ENCODE results near the gene TMEM258. TPM values are rescaled to one million over a fixed set of nuclear protein-coding genes. Genes with fewer than 3 reads are reported as not detected.

The TMEM258 gene
- total RNA-seq, 1 donor from 2014 or later = 71.4 TPM

DNA sequence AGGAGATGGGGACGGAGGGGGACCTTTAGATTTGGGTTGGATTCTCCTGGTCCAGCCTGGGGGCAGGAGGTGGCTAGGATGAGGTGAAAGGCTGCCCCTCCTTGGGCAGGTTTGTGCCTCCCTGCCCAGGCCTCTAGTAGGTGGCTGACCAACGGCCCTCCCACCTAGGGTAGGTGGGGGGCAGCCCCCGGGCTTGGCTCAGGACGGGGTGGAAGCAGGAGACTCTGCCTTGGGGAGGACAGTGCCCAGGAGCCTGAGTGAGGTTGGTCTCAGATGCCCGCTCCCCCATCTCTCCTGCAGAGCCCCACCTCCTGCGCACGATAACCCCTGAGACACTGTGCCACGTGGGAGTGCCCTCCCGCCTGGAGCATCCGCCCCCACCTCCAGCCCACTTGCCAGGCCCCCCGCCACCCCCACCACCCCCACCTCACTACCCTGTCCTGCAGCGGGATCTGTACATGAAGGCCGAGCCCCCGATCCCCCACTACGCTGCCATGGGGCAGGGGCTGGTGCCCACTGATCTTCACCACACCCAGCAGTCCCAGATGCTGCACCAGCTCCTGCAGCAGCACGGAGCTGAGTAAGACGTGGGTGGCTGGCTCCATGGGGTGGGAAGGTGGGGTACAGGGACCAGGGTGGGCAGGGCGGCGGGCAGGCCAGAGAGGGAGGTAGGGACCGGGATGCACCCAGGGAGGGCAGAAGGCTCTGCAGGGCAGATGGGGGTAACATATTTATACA lies 22.3 kb downstream of the TMEM258 start:
- Histone ChIP-seq H3K79me2 (ENCODE audit: low read depth) (no peaks in the 10 kb centered on the region), H3K27me3 (no peaks in the 10 kb centered on the region), H4K20me1 (ENCODE audit: low read depth) (no peaks in the 10 kb centered on the region), H2AFZ (replicated peaks) (no peak overlapping the region), H3K9me3 (ENCODE audit: low read depth) (no peaks in the 10 kb centered on the region), H3K4me2 (peak overlapping the region; percentile 13), H3K4me1 (peaks cover 10% of the 10 kb centered on the region), H3K36me3 (no peaks in the 10 kb centered on the region), H3F3A (ENCODE audit: low read depth) (no peaks in the 10 kb centered on the region), H3K4me3 (no peak overlapping the region), H3K9ac (peak overlapping the region; percentile 32), H3K27ac (no peak overlapping the region)
- H3K36me3 Mint-ChIP-seq = no peaks in the 10 kb centered on the region
- H3K4me3 Mint-ChIP-seq = no peak overlapping the region
- DNase-seq (ENCODE audit: low spot score) = no peak
- H3K9me3 Mint-ChIP-seq = no peaks in the 10 kb centered on the region
- peaks cover 28% of the 10 kb centered on the region for H3K4me1 Mint-ChIP-seq
- no peak overlapping the region for H3K27ac Mint-ChIP-seq
- H3K27me3 Mint-ChIP-seq (ENCODE audit: insufficient read depth, low read depth) = peaks cover 5% of the 10 kb centered on the region
- TF ChIP-seq EZH2phosphoT487 (IDR thresholded peaks at IDR 0.05) = no peak
- no peak for TF ChIP-seq EZH2 (IDR thresholded peaks at IDR 0.05)
- no peak for TF ChIP-seq CTCF (IDR thresholded peaks at IDR 0.05)

DNA sequence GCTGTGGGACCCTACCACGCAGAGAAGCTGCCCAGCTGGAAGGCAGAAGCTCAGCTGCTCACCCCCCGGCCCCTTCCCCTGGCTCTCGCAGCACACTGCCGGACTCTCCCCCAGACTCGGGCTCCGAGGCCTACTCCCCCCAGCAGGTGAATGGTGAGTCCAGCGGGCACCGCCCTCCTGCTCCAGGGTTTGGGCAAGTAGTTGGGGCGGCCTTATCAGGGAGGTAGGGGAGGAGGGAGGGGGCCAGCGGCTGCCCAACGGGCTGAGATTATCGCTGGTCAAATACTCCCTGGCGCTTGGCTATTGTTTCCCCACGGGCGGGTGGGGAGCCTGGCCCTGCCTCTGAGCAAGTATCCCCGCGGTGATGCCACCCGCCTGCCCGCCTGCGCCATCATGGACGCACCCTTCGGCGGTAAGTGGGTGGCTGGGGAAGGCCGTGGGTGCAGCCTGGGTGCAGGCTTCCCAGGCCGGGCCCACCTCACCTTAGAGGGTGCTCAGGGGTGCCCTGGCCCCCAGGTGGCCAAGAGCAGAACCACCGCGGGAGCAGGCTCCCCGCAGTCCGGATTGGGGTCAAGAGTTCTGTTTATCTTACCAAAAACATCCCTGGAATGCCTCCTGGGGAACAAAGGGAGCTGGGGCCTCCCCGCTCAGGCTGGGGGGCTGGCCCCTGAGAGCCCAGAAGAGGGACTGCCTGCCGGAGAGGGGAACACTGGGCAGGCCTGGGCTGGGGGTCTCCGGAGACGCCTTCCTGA lies 23.1 kb downstream of the TMEM258 start:
- no peaks in the 10 kb centered on the region for H3K36me3 ChIP-seq
- H3K27me3 ChIP-seq = no peaks in the 10 kb centered on the region
- H3K9ac ChIP-seq = peak overlapping the region; percentile 32
- DNase-seq (ENCODE audit: low spot score) = peak; percentile 63
- no peak overlapping the region for H3K4me3 Mint-ChIP-seq
- H3K27ac ChIP-seq = no peak overlapping the region
- H3K79me2 ChIP-seq (ENCODE audit: low read depth) = no peaks in the 10 kb centered on the region
- no peaks in the 10 kb centered on the region for H3F3A ChIP-seq (ENCODE audit: low read depth)
- peaks cover 5% of the 10 kb centered on the region for H3K27me3 Mint-ChIP-seq (ENCODE audit: insufficient read depth, low read depth)
- peaks cover 14% of the 10 kb centered on the region for H3K4me1 ChIP-seq
- peak overlapping the region; percentile 13 for H3K4me2 ChIP-seq
- H3K27ac Mint-ChIP-seq = no peak overlapping the region
- H3K36me3 Mint-ChIP-seq = no peaks in the 10 kb centered on the region
- peaks cover 23% of the 10 kb centered on the region for H3K4me1 Mint-ChIP-seq
- H4K20me1 ChIP-seq (ENCODE audit: low read depth) = no peaks in the 10 kb centered on the region
- TF ChIP-seq EZH2phosphoT487 (IDR thresholded peaks at IDR 0.05) (no peak), CTCF (IDR thresholded peaks at IDR 0.05) (peak; percentile 42)
- no peaks in the 10 kb centered on the region for H3K9me3 Mint-ChIP-seq
- H3K4me3 ChIP-seq = no peak overlapping the region
- H3K9me3 ChIP-seq (ENCODE audit: low read depth) = no peaks in the 10 kb centered on the region
- H2AFZ ChIP-seq (replicated peaks) = no peak overlapping the region

DNA sequence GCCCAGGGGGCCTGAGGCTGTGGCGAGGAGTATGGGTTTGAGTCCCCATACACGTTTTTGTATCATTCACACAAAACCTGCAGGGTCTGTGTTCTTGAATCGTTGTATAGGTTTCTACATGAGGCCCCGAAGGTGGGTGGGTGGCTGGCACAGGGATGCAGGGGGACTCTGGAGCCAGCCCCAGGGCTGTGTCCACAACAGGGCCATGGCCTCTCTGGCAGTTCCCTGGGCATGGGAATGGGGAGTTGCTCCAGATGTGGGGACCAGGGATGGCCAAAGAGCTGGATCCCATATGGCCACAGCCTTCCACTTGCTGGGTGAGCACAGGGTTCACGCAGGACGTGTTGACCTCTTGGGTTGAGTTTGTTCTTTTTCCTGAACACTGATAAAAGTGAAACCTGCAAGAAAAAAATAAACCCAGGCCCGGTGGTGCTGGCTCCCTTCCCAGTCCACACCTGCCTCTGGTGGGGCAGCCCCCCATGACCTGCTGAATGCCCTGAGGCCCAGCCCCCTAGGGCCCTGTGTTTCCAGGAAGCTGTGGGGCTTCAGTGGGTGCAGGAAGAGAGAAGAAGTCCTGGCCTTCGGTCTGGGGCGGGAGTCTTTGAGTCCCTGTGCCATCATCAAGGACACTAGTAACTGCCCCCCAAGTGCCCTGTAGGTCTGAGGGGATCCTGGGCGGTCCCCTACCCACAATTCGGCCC lies 23.9 kb downstream of the TMEM258 start:
- peaks cover 18% of the 10 kb centered on the region for H3K4me1 Mint-ChIP-seq
- Histone ChIP-seq H2AFZ (replicated peaks) (no peak overlapping the region), H3K4me2 (no peak overlapping the region), H3K4me1 (peaks cover 14% of the 10 kb centered on the region), H3F3A (ENCODE audit: low read depth) (no peaks in the 10 kb centered on the region), H3K36me3 (no peaks in the 10 kb centered on the region), H3K9me3 (ENCODE audit: low read depth) (no peaks in the 10 kb centered on the region), H3K4me3 (no peak overlapping the region), H3K9ac (no peak overlapping the region), H4K20me1 (ENCODE audit: low read depth) (no peaks in the 10 kb centered on the region), H3K27me3 (no peaks in the 10 kb centered on the region), H3K27ac (no peak overlapping the region), H3K79me2 (ENCODE audit: low read depth) (no peaks in the 10 kb centered on the region)
- H3K27ac Mint-ChIP-seq = peak overlapping the region; percentile 93
- no peak for DNase-seq (ENCODE audit: low spot score)
- no peaks in the 10 kb centered on the region for H3K9me3 Mint-ChIP-seq
- H3K36me3 Mint-ChIP-seq = no peaks in the 10 kb centered on the region
- H3K4me3 Mint-ChIP-seq = no peak overlapping the region
- TF ChIP-seq EZH2phosphoT487 (IDR thresholded peaks at IDR 0.05) (no peak), EZH2 (IDR thresholded peaks at IDR 0.05) (no peak), CTCF (IDR thresholded peaks at IDR 0.05) (no peak)
- H3K27me3 Mint-ChIP-seq (ENCODE audit: insufficient read depth, low read depth) = peaks cover 5% of the 10 kb centered on the region

All from neural progenitor cell (in vitro differentiated cells).